ENCODE measurements around the gene FER.
"Not testable (repeated sequence)": the region's sequence is repeated elsewhere in the genome, so short reads cannot be mapped to it uniquely, and the experiment has no call there.

FER gene

GRCh38 chr5:108801301-108801700, 53.6 kb downstream of the FER start:
- no peak for DNase-seq

GRCh38 chr5:108801776-108802175, 54.1 kb downstream of the FER start:
- DNase-seq: no peak

GRCh38 chr5:108810717-108811116, 63.0 kb downstream of the FER start:
- DNase-seq: no peak

GRCh38 chr5:108813673-108814072, 66.0 kb downstream of the FER start:
- DNase-seq: no peak

- DNase-seq: no peak
Observed at GRCh38 chr5:108814551-108814950, 66.9 kb downstream of the FER start.

GRCh38 chr5:108818613-108819272, 71.0 kb downstream of the FER start:
- no peak for DNase-seq

GRCh38 chr5:108820983-108821382, 73.3 kb downstream of the FER start:
- no peak for DNase-seq

GRCh38 chr5:108822211-108822947, 74.7 kb downstream of the FER start:
- DNase-seq: no peak

GRCh38 chr5:108827131-108827530, 79.4 kb downstream of the FER start:
- DNase-seq: no peak

- no peak for DNase-seq
Observed at GRCh38 chr5:108830705-108831276, 83.1 kb downstream of the FER start.

- DNase-seq: no peak
Observed at GRCh38 chr5:108836492-108836891, 88.8 kb downstream of the FER start.

- not testable (repeated sequence) for DNase-seq
Observed at GRCh38 chr5:108842260-108842941, 94.7 kb downstream of the FER start.

GRCh38 chr5:108851129-108851528, 103.4 kb downstream of the FER start:
- DNase-seq: not testable (repeated sequence)

GRCh38 chr5:108857905-108858304, 110.2 kb downstream of the FER start:
- no peak for DNase-seq

- DNase-seq: no peak
Observed at GRCh38 chr5:108858959-108859358, 111.3 kb downstream of the FER start.

GRCh38 chr5:108862211-108862610, 114.5 kb downstream of the FER start:
- no peak for DNase-seq

- not testable (repeated sequence) for DNase-seq
Observed at GRCh38 chr5:108866097-108866496, 118.4 kb downstream of the FER start.

GRCh38 chr5:108867656-108868055, 120.0 kb downstream of the FER start:
- DNase-seq: no peak

GRCh38 chr5:108869066-108869465, 121.4 kb downstream of the FER start:
- no peak for DNase-seq

GRCh38 chr5:108876451-108876850, 128.8 kb downstream of the FER start:
- DNase-seq: no peak

- no peak for DNase-seq
Observed at GRCh38 chr5:108878756-108879155, 131.1 kb downstream of the FER start.

GRCh38 chr5:108881133-108881532, 133.4 kb downstream of the FER start:
- DNase-seq: no peak

GRCh38 chr5:108884736-108885135, 137.0 kb downstream of the FER start:
- DNase-seq: no peak

GRCh38 chr5:108898257-108898656, 150.6 kb downstream of the FER start:
- DNase-seq: no peak

Data from NCI-H1048 (cell line).